ENCODE measurements around the gene EPHB4.

EPHB4 gene

GRCh38 chr7:100837099-100837836, 9.9 kb upstream of the EPHB4 start:
- DNase-seq (peak; percentile 54 to 60 (median 57)), ATAC-seq (replicated peaks) (peak; percentile 99)
- Mint-ChIP-seq H3K9me3 (no peaks in the 10 kb centered on the region), H3K27ac (peak overlapping the region; percentile 44 to 81), H3K4me3 (peak overlapping the region; percentile 78 to 84), H3K36me3 (ENCODE audit: insufficient read depth) (peaks cover 7% of the 10 kb centered on the region), H3K27me3 (no peaks in the 10 kb centered on the region), H3K4me1 (ENCODE audit: low read depth in 2 of 2) (peaks cover 9 to 12% of the 10 kb centered on the region in 2 donors)

GRCh38 chr7:100836812-100837098, 9.4 kb upstream of the EPHB4 start:
- Mint-ChIP-seq H3K27me3 (no peaks in the 10 kb centered on the region), H3K27ac (peak overlapping the region; percentile 44 to 81), H3K4me3 (peak overlapping the region; percentile 78 to 84), H3K9me3 (no peaks in the 10 kb centered on the region), H3K36me3 (ENCODE audit: insufficient read depth) (peaks cover 7% of the 10 kb centered on the region), H3K4me1 (ENCODE audit: low read depth in 2 of 2) (peaks cover 9 to 12% of the 10 kb centered on the region in 2 donors)
- DNase-seq: no peak
- ATAC-seq (replicated peaks): no peak

GRCh38 chr7:100835903-100836811, 8.8 kb upstream of the EPHB4 start:
- Mint-ChIP-seq H3K27me3 (peaks cover 0 to under 1% of the 10 kb centered on the region in 2 donors), H3K4me3 (peak overlapping the region in 1 of 2 donors; percentile 19), H3K9me3 (no peaks in the 10 kb centered on the region), H3K36me3 (ENCODE audit: insufficient read depth) (peaks cover 7% of the 10 kb centered on the region), H3K27ac (peak overlapping the region in 1 of 2 donors; percentile 44), H3K4me1 (ENCODE audit: low read depth in 2 of 2) (peaks cover 9 to 12% of the 10 kb centered on the region in 2 donors)
- DNase-seq (no peak), ATAC-seq (replicated peaks) (no peak)

- Mint-ChIP-seq H3K4me3 (no peak overlapping the region), H3K9me3 (no peaks in the 10 kb centered on the region), H3K27me3 (peaks cover 27 to 35% of the 10 kb centered on the region in 2 donors), H3K27ac (no peak overlapping the region), H3K4me1 (ENCODE audit: low read depth in 2 of 2) (peaks cover 14 to 17% of the 10 kb centered on the region in 2 donors), H3K36me3 (ENCODE audit: insufficient read depth) (peaks cover 1% of the 10 kb centered on the region)
- DNase-seq: no peak
- ATAC-seq (replicated peaks): no peak
Observed at GRCh38 chr7:100832281-100832633, 4.9 kb upstream of the EPHB4 start.

GRCh38 chr7:100830396-100830795, 3.1 kb upstream of the EPHB4 start:
- H3K36me3 Mint-ChIP-seq (ENCODE audit: insufficient read depth): no peaks in the 10 kb centered on the region
- peaks cover 18 to 19% of the 10 kb centered on the region in 2 donors for H3K4me1 Mint-ChIP-seq (ENCODE audit: low read depth in 2 of 2)
- DNase-seq: no peak
- ATAC-seq (replicated peaks): no peak
- no peak overlapping the region for H3K4me3 Mint-ChIP-seq
- H3K27me3 Mint-ChIP-seq: peaks cover 41 to 48% of the 10 kb centered on the region in 2 donors
- no peaks in the 10 kb centered on the region for H3K9me3 Mint-ChIP-seq
- H3K27ac Mint-ChIP-seq: no peak overlapping the region

- no peak for ATAC-seq (replicated peaks)
- Mint-ChIP-seq H3K36me3 (ENCODE audit: insufficient read depth) (no peaks in the 10 kb centered on the region), H3K4me1 (ENCODE audit: low read depth in 2 of 2) (peaks cover 18 to 21% of the 10 kb centered on the region in 2 donors), H3K27ac (no peak overlapping the region), H3K9me3 (no peaks in the 10 kb centered on the region), H3K27me3 (peaks cover 53 to 60% of the 10 kb centered on the region in 2 donors), H3K4me3 (peak overlapping the region in 1 of 2 donors; percentile 40)
- DNase-seq: no peak
Observed at GRCh38 chr7:100829150-100829716, 1.9 kb upstream of the EPHB4 start.

- Mint-ChIP-seq H3K9me3 (no peaks in the 10 kb centered on the region), H3K4me3 (peak overlapping the region; percentile 72 to 76), H3K36me3 (ENCODE audit: insufficient read depth) (no peaks in the 10 kb centered on the region), H3K4me1 (ENCODE audit: low read depth in 2 of 2) (peaks cover 18 to 21% of the 10 kb centered on the region in 2 donors), H3K27me3 (peaks cover 73 to 78% of the 10 kb centered on the region in 2 donors), H3K27ac (no peak overlapping the region)
- ATAC-seq (replicated peaks): peak; percentile 19
- no peak for DNase-seq
Observed at GRCh38 chr7:100826514-100827329, 601 bp downstream of the EPHB4 start.

- DNase-seq (no peak), ATAC-seq (replicated peaks) (no peak)
- no peaks in the 10 kb centered on the region for H3K36me3 Mint-ChIP-seq (ENCODE audit: insufficient read depth)
- no peaks in the 10 kb centered on the region for H3K9me3 Mint-ChIP-seq
- peak overlapping the region; percentile 72 to 76 for H3K4me3 Mint-ChIP-seq
- peaks cover 73 to 75% of the 10 kb centered on the region in 2 donors for H3K27me3 Mint-ChIP-seq
- no peak overlapping the region for H3K27ac Mint-ChIP-seq
- H3K4me1 Mint-ChIP-seq (ENCODE audit: low read depth in 2 of 2): peaks cover 18 to 21% of the 10 kb centered on the region in 2 donors
Observed at GRCh38 chr7:100825751-100826513, 1.4 kb downstream of the EPHB4 start.

GRCh38 chr7:100825215-100825671, 2.1 kb downstream of the EPHB4 start:
- Mint-ChIP-seq H3K9me3 (no peaks in the 10 kb centered on the region), H3K27me3 (peaks cover 68 to 73% of the 10 kb centered on the region in 2 donors), H3K27ac (no peak overlapping the region), H3K4me1 (ENCODE audit: low read depth in 2 of 2) (peaks cover 18 to 21% of the 10 kb centered on the region in 2 donors), H3K36me3 (ENCODE audit: insufficient read depth) (no peaks in the 10 kb centered on the region), H3K4me3 (no peak overlapping the region)
- DNase-seq: no peak
- ATAC-seq (replicated peaks): no peak

- DNase-seq (no peak), ATAC-seq (replicated peaks) (no peak)
- Mint-ChIP-seq H3K4me1 (ENCODE audit: low read depth in 2 of 2) (peaks cover 18 to 21% of the 10 kb centered on the region in 2 donors), H3K27ac (no peak overlapping the region), H3K4me3 (no peak overlapping the region), H3K27me3 (peaks cover 64 to 70% of the 10 kb centered on the region in 2 donors), H3K9me3 (no peaks in the 10 kb centered on the region), H3K36me3 (ENCODE audit: insufficient read depth) (no peaks in the 10 kb centered on the region)
Observed at GRCh38 chr7:100824499-100825214, 2.7 kb downstream of the EPHB4 start.

GRCh38 chr7:100823534-100823933, 3.8 kb downstream of the EPHB4 start:
- no peaks in the 10 kb centered on the region for H3K36me3 Mint-ChIP-seq (ENCODE audit: insufficient read depth)
- no peak overlapping the region for H3K4me3 Mint-ChIP-seq
- peaks cover 54 to 59% of the 10 kb centered on the region in 2 donors for H3K27me3 Mint-ChIP-seq
- DNase-seq: no peak
- no peak for ATAC-seq (replicated peaks)
- no peak overlapping the region for H3K27ac Mint-ChIP-seq
- peaks cover 15 to 19% of the 10 kb centered on the region in 2 donors for H3K4me1 Mint-ChIP-seq (ENCODE audit: low read depth in 2 of 2)
- no peaks in the 10 kb centered on the region for H3K9me3 Mint-ChIP-seq

GRCh38 chr7:100823140-100823525, 4.2 kb downstream of the EPHB4 start:
- no peak for ATAC-seq (replicated peaks)
- peaks cover 15 to 18% of the 10 kb centered on the region in 2 donors for H3K4me1 Mint-ChIP-seq (ENCODE audit: low read depth in 2 of 2)
- H3K27me3 Mint-ChIP-seq: peaks cover 50 to 55% of the 10 kb centered on the region in 2 donors
- no peaks in the 10 kb centered on the region for H3K36me3 Mint-ChIP-seq (ENCODE audit: insufficient read depth)
- no peak overlapping the region for H3K27ac Mint-ChIP-seq
- no peak for DNase-seq
- H3K9me3 Mint-ChIP-seq: no peaks in the 10 kb centered on the region
- H3K4me3 Mint-ChIP-seq: no peak overlapping the region
